ENCODE data around the gene LAIR2. TPM values are rescaled to one million over a fixed set of nuclear protein-coding genes. Genes with fewer than 3 reads are reported as not detected.

Gene LAIR2
- total and polyA plus RNA-seq, 2 of the 13 experiments (the other 11 are each of a cell fraction or from before 2014, with no cell fraction given): 1.3 to 1.9 TPM

DNA sequence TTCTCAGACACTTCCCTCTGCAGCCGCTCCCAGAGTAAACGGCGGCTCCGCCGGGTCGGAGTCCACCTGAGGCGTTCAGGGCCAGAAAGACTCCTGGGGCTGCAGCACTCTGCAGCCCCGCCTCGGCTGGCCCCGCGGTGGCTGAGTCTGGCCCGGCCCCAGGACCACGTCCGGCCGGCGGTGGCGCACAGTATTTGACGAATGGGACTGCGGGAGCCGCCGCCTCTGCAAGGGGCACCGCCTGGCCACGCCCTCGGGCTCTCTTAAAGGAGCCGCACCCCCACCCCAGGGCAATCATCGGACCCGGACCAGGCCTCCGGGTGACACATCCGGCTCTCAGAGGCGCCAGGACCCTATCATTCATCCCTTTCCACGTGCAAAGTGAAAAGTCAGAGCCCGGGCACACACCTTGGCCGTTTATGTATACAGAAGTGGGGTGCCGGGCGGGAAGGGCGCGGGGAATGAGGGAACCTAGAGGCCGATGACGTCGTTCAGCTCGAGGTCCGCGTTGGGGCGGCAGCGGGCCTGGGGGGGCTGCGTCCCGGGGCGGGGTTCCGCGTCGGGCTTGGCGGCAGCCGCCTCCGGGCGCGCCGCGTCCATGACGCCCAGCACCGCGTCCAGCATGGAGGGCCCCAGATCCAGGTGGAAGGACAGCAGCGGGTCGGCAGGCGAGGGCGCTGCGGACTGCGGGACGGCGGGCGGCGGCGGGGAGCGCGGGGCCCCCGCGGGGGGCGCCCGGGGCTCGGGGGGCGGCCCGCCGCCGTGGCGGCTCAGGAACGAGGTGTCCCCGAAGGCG lies 37.8 kb upstream of the LAIR2 start (continued):
- no peak for TF ChIP-seq NFE2L1 (CRISPR knock-in tag; IDR thresholded peaks at IDR 0.05; ENCODE audit: borderline replicate concordance)
- TF ChIP-seq SAFB2 (CRISPR knock-in tag; IDR thresholded peaks at IDR 0.05; ENCODE audit: borderline replicate concordance, low read depth): no peak
- TF ChIP-seq MTERF4 (CRISPR knock-in tag; IDR thresholded peaks at IDR 0.05): no peak
- peak; percentile 89 for TF ChIP-seq ZNF740 (CRISPR knock-in tag; IDR thresholded peaks at IDR 0.05)
- TF ChIP-seq, protein P1, sequence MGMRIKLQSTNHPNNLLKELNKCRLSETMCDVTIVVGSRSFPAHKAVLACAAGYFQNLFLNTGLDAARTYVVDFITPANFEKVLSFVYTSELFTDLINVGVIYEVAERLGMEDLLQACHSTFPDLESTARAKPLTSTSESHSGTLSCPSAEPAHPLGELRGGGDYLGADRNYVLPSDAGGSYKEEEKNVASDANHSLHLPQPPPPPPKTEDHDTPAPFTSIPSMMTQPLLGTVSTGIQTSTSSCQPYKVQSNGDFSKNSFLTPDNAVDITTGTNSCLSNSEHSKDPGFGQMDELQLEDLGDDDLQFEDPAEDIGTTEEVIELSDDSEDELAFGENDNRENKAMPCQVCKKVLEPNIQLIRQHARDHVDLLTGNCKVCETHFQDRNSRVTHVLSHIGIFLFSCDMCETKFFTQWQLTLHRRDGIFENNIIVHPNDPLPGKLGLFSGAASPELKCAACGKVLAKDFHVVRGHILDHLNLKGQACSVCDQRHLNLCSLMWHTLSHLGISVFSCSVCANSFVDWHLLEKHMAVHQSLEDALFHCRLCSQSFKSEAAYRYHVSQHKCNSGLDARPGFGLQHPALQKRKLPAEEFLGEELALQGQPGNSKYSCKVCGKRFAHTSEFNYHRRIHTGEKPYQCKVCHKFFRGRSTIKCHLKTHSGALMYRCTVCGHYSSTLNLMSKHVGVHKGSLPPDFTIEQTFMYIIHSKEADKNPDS (CRISPR knock-in tag; IDR thresholded peaks at IDR 0.05): no peak
- no peak for TF ChIP-seq IRF1 (CRISPR knock-in tag; IDR thresholded peaks at IDR 0.05; ENCODE audit: low read depth)
- TF ChIP-seq KMT2A (CRISPR knock-in tag; IDR thresholded peaks at IDR 0.05): no peak
- TF ChIP-seq MIER3 (CRISPR knock-in tag; IDR thresholded peaks at IDR 0.05; ENCODE audit: borderline replicate concordance): no peak
- TF ChIP-seq ZNF674 (CRISPR knock-in tag; IDR thresholded peaks at IDR 0.05; ENCODE audit: low read depth): no peak
- no peak for TF ChIP-seq EEA1 (CRISPR knock-in tag; IDR thresholded peaks at IDR 0.05; ENCODE audit: borderline replicate concordance)
- TF ChIP-seq, protein P2, sequence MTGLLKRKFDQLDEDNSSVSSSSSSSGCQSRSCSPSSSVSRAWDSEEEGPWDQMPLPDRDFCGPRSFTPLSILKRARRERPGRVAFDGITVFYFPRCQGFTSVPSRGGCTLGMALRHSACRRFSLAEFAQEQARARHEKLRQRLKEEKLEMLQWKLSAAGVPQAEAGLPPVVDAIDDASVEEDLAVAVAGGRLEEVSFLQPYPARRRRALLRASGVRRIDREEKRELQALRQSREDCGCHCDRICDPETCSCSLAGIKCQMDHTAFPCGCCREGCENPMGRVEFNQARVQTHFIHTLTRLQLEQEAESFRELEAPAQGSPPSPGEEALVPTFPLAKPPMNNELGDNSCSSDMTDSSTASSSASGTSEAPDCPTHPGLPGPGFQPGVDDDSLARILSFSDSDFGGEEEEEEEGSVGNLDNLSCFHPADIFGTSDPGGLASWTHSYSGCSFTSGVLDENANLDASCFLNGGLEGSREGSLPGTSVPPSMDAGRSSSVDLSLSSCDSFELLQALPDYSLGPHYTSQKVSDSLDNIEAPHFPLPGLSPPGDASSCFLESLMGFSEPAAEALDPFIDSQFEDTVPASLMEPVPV (CRISPR knock-in tag; IDR thresholded peaks at IDR 0.05): peak; percentile 36; the same call in 1 of the 2 replicates
- TF ChIP-seq, protein P3, sequence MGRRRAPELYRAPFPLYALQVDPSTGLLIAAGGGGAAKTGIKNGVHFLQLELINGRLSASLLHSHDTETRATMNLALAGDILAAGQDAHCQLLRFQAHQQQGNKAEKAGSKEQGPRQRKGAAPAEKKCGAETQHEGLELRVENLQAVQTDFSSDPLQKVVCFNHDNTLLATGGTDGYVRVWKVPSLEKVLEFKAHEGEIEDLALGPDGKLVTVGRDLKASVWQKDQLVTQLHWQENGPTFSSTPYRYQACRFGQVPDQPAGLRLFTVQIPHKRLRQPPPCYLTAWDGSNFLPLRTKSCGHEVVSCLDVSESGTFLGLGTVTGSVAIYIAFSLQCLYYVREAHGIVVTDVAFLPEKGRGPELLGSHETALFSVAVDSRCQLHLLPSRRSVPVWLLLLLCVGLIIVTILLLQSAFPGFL (CRISPR knock-in tag; IDR thresholded peaks at IDR 0.05): no peak
- TF ChIP-seq TSC22D2 (CRISPR knock-in tag; IDR thresholded peaks at IDR 0.05; ENCODE audit: borderline replicate concordance): no peak
- 0 out of 2 replicates have a peak, but pooled peaks have one; percentile 58 for TF ChIP-seq SALL2 (CRISPR knock-in tag; IDR thresholded peaks at IDR 0.05)
- no peak for TF ChIP-seq ZNF547 (CRISPR knock-in tag; IDR thresholded peaks at IDR 0.05)
- TF ChIP-seq NR1H2 (CRISPR knock-in tag; IDR thresholded peaks at IDR 0.05; ENCODE audit: borderline replicate concordance, low read depth): no peak
- TF ChIP-seq ZNF326 (CRISPR knock-in tag; IDR thresholded peaks at IDR 0.05; ENCODE audit: borderline replicate concordance): no peak
- TF ChIP-seq ZNF260 (CRISPR knock-in tag; IDR thresholded peaks at IDR 0.05; ENCODE audit: borderline replicate concordance, low read depth): no peak
- no peak for TF ChIP-seq SOX6 (IDR thresholded peaks at IDR 0.05)
- peak; percentile 43 for TF ChIP-seq SOX6 (CRISPR knock-in tag; IDR thresholded peaks at IDR 0.05)
- no peak for TF ChIP-seq ZNF577 (CRISPR knock-in tag; IDR thresholded peaks at IDR 0.05; ENCODE audit: borderline replicate concordance, low read depth)
- TF ChIP-seq SMAD3 (CRISPR knock-in tag; IDR thresholded peaks at IDR 0.05): no peak
- TF ChIP-seq KAT8 (CRISPR knock-in tag; IDR thresholded peaks at IDR 0.05): peak; percentile 78
